Fibroblast of the aortic adventitia (primary cell): Measurements from ENCODE around the gene DET1. TPM values are rescaled to one million over a fixed set of nuclear protein-coding genes. Genes with fewer than 3 reads are reported as not detected.

Experiments used
- DNase-seq: peaks from one replicate; pipeline ENCODE4 v3.0.0-alpha.2; 2010; ENCODE audit warnings: low read depth
- H3K4me3 ChIP-seq: 2 replicates; pipeline ENCODE4 v1.5.1; 2011; ENCODE audit warnings: low read depth, mild to moderate bottlenecking, control low read depth, low read length, moderate library complexity
- CTCF ChIP-seq: IDR thresholded peaks from 2 replicates; pipeline ENCODE4 v1.5.1; 2011; ENCODE audit warnings: mild to moderate bottlenecking, low read length, control low read depth, inconsistent platforms; ENCODE audit not compliant: insufficient read depth
- total RNA-seq: library from RNA; depleted of rRNA; stranded (reverse); fragments of >200 nt; gene quantifications from 2 replicates; pipeline ENCODE4 v1.2.3, GENCODE V29; 2012; ENCODE audit warnings: low replicate concordance

The DET1 gene
- total RNA-seq, 1 donor: 11.5 TPM

DNA sequence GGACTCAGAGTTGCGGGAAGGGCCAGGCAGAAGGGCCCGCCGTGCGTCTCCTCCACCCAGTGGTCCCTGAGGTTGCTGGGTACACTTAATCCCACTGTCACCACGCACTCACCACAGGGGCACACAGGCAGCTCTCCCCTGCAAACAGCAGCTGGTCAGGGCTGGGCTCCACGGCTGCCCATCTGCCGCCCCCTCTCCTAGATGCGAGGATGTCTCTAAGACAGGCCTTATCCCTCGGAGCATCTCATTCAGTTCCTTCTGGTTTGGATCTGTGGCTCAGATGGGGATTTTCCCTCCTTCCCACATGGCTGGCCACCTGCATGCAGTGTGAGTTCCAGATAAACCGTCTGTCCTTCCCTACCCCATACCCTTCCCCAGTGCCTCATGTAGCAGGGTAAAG lies 52.6 kb downstream of the DET1 start:
- H3K4me3 ChIP-seq: no peak overlapping the region
- no peak for TF ChIP-seq CTCF
- DNase-seq: no peak

DNA sequence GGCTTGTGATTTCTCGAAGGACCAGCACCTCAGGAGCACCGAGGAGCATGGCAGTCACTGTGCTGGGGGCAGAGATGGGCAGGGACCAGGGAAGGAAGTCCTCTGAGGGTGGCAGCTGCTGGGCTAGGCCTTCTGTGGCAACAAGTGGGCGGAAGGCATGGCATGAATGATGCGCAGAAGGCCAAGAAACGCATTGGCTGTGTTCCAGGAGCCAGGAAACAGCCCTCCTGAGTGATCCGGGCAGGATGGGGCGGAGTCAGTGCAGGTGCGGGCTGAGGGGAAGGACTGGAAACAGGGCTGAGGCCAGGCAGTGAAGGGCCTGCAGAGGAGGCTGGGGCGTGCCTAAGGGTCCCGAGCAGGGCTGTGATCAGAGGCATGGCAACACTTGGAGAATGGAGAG lies 55.3 kb downstream of the DET1 start:
- no peak overlapping the region for H3K4me3 ChIP-seq
- TF ChIP-seq CTCF: no peak
- no peak for DNase-seq

GRCh38 chr15:88490036-88490435 lies 56.4 kb downstream of the DET1 start:
- no peak overlapping the region for H3K4me3 ChIP-seq
- TF ChIP-seq CTCF: no peak
- DNase-seq: no peak

GRCh38 chr15:88489321-88489720 lies 57.2 kb downstream of the DET1 start:
- no peak overlapping the region for H3K4me3 ChIP-seq
- no peak for DNase-seq
- TF ChIP-seq CTCF: no peak

DNA sequence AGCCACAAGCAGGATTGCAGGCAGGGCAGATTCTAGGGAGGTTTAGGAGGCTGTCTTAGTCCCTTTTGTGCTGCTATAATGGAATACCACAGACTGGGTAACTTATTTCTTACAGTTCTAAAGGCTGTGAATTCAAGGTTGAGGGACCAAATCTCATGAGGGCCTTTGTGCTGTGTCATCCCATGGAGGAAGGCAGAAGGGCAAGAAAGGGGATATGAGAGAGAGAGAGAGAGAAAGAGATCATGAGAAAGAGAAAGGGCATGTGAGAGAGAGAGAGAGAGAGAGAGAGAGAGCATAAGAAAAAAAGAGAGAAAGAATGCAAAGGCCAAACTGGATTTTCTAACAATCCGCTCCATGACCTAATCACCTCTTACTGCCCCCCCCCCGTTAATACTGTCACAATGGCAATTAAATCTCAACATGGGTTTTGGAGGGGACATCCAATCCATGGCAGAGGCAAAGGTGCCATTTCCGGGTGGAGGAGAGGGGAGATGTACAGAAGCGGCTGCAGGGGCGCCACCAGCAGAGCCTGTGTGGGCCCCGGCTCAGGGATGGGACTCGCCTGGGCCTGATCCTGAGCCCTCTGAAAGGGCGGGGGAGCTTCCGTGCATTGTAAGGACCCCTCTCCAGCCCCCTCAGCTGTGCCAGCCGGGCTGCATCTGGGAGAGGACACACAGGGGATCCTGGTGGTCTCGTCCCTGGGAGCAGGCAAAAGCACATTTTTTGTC lies 58.5 kb downstream of the DET1 start:
- no peak overlapping the region for H3K4me3 ChIP-seq
- TF ChIP-seq CTCF: no peak
- DNase-seq: no peak

DNA sequence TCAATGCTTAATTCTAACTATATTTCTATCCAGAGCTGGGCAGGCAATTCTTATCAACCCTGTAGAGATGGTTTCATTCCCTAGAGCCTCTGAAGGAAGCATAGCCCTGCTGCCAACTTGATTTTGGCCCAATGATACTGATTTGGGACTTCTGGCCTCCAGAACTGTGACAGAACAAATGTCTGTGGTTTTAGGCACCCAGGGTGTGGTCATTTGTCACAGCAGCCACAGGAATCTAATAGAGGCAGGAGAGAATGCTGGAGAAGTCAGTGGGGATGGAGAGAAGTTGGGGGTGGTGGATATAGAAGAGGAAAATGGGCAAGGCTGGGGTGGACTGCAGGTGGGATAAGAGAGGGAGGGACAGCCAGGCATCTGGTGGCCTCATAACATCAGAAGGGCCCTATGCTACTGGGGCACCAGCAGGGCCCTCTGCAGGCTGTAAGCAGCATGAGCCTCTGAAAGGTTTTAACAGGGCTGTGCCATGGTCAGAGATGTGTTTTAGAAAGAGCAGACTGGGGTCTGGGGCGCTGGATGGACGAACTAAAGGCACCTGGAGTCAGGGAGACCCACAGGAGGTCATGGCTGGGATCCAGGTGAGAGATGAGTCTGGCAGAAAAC lies 59.2 kb downstream of the DET1 start:
- H3K4me3 ChIP-seq: no peak overlapping the region
- peak; percentile 24 for DNase-seq
- peak; percentile 18 for TF ChIP-seq CTCF
